GM19043 (cell line): ENCODE data around the gene MRPL32.

Source experiments
- ATAC-seq: cut with Tn5 transposase; IDR thresholded peaks from one replicate; pipeline ENCODE4 v1.9.1; 2021; ENCODE audit warnings: low read depth; ENCODE audit not compliant: unreplicated experiment

The MRPL32 gene

DNA sequence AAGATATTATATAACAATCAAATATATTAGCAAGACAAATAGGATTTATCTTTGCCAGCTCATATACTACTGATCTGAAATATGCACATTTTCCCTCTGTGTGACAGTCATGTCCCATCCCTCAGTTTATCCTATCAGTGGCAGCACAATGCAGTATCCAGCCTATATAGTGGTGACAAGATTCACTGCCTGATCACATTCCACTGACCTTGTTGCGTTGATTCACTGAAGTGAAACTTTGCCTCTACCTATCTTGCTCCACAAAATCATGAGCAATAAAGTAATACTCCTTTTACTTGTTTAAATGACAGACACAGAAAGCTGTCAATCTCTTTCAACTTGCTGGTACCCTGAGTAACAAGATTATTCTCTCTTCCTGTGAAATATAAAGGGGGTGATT lies 6.5 kb upstream of the MRPL32 start:
- ATAC-seq = no peak

- ATAC-seq = no peak
These were observed 6.0 kb upstream of the MRPL32 start for GRCh38 chr7:42926204-42926603.

DNA sequence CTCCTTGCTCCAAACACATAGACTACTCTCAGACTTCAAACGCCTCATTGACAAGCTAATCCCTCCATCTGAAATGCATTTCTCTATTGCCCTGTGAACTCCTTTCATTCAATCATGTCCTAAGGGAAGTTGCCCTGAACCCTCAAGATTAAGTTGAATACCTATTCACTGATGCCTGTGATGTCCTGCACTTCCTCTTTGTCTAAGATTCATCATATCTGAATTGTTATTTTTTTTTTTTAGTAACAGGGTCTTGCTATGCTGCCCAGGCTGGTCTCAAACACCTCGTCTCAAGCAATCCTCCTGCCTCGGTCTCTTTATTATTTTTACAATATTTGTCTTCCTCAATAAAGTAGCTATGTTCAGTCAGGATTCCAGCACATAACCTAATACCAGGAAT lies 3.4 kb upstream of the MRPL32 start:
- ATAC-seq = no peak

DNA sequence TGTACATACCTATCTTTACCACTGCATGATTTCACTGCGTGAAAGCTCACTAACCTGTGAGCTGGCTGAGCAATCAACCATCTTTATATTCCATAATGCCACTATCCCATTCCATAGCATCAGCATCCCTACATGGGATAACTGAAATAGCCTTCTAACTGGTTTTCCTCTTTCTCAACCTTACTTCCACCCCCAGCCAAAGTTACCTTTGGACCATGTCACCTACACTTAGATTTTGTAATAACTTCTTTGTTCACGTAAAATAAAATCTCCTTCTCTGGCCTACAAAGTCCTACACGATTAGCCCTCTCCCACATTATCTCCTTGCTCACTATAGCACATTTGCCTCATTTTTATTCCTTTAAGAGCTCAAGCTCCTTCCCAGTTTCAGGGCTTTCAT lies 2.7 kb upstream of the MRPL32 start:
- no peak for ATAC-seq

- no peak for ATAC-seq
These were observed 1.3 kb upstream of the MRPL32 start for GRCh38 chr7:42930889-42931288.

GRCh38 chr7:42931447-42931833 lies 736 bp upstream of the MRPL32 start:
- ATAC-seq = no peak

DNA sequence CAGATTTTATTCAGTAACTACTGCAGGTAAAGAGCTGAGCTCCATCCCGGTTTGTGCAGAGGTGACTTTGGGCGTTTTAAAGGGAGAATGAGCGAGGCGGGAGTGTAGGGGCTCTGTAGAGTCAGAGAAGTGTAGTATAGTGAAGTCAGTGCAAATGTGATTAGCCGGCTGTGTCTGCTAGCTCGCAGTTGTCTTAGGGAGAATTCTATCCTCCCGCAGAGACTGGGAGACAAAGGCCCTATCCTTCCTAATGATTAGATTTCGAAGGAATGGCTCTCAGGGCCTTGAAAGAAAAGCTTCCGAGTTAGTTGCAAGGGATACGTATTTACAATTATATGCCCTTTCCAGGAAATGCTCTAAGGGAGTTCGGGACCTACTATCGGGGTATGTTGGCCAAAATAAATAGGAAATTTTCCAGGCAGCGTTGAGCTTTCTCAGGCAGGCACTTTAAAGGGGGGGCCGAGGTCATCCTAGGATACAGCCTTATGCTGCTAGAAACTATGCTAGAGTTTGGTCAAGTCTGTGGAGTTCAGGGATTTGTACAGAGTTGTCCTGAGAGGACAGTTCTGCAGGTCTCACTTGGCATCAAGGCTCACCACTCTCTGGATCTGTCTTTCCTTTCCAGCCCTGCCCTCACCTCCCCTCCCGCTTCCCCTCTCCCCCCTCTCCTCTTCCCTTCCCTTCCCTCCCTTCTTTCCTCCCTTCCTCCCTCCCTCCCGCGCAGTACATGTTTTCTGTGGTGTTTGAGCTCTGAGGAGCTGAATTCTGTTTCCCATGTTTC lies 825 bp downstream of the MRPL32 start:
- no peak for ATAC-seq

GRCh38 chr7:42934291-42934690 lies 2.1 kb downstream of the MRPL32 start:
- ATAC-seq = no peak

DNA sequence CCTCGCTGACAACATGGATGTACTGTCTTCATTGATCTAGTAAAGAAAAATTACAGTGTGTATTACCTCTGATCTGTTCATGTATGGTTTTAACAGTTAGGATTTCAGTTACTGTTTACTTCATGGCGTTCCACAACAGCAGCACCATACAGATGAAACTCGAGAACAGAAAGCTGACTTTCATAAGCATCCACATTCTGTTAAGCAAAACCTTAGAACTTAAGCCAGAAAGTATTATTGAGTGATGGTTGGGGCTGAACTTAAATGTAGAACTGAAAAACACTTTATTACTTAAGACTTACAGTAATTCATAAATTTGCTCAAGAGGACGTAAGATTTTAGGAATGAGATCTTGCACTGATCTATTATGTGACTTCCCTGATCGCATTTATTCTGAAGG lies 3.7 kb downstream of the MRPL32 start:
- ATAC-seq = no peak

DNA sequence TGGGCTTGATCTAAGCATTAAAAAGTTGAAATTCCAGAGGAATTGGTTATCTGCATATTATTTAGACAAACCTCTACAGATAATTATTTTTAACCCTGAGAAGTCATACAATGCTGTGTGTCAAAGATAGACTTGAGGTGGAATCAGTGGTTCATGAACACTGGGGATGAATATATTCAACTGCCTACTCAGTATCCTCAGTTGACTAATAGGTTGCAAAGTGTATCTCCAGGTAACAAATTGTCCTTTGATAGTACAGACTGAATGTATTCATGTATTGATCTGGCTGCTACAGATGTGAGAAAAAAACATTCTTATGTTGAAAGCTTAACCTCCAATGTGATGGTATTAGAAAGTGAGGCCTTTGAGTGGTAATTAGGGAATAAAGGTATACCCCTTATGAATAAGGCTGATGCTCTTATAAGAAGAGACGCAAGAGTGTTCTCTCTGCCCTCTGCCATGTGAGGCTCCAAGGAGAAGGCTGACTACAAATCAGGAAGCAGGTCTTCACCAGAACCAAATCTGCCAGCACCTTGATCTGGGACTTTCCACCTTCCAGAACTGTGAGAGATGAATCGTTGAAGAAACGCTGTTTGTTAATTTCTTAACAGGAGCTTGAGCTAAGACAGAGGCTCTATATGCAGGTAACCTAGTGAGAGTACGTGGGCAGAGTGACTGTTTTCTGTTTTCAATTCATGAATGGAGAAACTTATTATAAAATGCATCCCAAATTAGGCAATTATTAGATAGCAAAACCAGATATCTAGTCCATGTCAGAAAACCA lies 7.5 kb downstream of the MRPL32 start:
- no peak for ATAC-seq

DNA sequence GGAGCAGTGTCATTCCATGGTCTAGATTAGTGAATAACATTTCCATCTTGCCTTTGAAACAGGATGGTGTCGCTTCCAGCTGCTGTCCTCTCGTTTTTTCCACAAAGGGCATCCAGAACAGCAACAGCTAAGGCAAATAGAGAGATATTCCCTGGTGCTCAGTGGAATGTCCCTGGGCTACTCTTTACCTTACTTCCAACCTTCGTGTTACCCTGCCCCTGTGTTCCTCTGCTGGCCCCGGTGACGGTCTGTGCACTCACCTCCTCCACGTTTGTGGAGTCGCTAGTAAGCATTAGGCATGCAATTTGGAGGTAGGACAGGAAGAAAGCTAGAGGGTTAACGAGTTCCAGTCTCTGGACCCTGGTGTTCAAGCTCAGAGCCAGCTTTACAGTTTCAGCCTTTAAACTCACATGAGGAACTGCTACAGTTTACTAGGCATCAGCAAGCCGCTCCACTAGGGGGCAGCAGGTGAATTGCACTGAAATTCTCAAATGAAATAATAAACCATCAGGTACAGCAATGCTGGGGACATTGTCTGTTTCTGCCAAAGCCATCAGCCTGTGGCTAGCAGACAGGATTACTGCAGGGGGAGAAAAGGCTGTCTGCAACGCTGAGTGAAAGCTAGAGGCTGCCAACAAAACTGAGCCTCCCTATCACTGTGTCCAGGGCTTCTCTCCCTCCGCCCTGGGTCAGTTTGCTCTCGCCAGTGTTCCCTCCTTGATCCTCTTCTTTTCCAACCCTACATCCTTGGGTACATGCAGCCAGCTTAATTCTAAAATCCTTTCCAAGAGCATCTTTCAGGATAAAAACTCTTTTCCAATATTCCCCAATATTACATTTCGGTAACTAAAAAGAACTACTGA lies 9.0 kb downstream of the MRPL32 start:
- ATAC-seq = peak; percentile 46

DNA sequence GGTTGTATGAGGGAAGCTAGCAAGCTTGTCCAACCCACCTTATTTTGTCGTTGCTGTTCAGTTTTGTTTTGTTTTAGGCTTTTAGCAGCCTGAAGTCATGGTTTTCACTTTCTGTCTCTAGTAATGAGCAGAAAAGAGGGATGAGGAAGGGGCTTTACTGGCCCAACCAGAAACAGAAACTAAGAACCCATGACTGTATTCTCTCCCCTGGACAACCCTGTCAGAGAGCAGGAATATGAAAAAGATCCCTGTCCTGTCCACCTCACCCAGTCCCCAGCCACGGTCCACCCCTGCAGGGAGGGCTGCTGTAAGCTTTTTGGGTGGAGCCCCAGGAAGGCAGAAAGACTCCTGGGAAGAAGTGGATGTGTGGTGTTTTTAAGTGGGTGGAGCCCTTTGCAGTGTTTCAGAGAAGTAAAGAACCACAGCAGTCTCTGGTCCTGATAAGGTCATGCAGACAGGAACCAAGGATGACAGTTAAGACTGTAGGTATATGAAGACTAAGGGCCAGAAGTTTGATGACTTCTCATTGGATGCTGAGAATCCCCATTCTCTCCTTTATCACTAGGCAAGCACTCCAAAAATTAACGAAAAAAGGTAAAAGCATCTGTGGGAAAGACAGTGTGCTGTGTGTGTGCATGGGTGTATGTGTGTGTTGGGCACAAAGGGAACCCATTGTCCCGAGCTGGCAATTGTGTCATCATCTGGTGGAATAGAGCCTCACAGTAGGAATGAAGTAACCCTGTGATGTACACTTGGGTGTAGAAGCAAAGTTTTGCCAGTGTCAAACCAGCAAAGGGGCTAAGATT lies 13.8 kb downstream of the MRPL32 start:
- peak; percentile 66 for ATAC-seq

DNA sequence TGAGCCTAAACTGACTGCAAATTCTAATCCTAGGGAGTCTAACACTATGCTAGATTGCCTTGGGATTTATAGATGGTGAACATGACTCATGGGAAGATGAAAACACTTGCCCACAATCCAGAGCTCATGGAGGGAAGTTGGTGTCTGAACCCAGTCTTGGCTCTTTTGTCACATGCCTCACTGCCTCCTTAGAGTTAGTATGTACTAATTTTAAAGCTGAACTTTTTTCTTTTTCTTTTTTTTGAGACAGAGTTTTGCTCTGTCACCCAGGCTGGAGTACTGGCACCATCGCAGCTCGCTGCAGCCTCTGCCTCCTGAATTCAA lies 14.4 kb downstream of the MRPL32 start:
- no peak for ATAC-seq

- no peak for ATAC-seq
These were observed 15.3 kb downstream of the MRPL32 start for GRCh38 chr7:42947521-42947920.

DNA sequence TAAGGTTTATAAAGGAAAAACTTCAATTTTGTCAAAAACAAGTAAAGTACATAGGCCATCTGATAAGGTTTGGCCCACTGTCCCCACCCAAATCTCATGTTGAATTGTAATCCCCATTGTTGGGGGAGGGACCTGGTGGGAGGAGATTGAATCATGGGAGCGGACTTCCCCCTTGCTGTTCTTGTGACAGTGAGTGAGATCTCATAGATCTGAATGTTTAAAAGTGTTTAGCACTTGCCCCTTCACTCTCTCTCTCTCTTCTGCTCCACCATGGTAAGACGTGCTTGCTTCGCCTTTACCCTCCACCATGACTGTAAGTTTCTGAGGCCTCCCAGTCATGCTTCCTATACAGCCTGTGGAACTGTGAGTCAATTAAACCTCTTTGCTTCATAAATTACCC lies 18.2 kb downstream of the MRPL32 start:
- ATAC-seq = no peak

DNA sequence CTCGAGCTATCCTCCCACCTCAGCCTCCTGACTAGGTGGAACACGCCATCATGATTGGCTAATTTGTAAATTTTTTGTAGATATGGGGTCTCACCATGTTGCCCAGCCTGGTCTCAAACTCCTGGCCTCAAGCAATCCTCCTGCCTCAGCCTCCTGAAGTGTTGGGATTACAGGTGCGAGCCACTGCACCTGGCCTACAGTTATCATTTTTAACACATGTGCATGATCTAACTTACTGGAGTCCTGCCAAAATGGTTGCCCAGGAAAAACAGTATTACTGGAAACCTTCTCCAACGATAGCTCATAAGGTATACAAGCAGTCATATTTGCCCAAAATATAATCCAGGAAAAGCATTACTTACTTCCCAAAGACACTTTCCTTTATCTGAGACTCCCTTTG lies 20.2 kb downstream of the MRPL32 start:
- no peak for ATAC-seq

DNA sequence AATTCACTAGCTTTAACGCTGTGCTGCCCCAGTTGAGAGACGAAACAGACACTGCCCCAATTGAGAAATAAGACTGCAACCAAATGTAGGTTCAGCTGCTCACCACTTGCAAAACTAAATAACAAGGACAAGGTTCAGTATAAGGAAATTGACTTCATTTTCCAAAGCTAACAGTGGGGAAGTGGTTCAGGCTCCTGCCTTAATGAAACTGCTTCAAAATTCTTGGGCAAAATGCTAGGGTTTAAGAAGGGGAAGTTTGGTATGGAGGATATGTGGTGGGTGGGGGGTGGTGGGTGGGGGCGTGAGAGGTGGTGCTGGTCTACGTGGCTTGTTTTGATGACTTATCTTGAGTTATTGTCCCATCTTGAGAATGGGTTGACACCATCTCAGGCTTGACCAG lies 21.8 kb downstream of the MRPL32 start:
- no peak for ATAC-seq

DNA sequence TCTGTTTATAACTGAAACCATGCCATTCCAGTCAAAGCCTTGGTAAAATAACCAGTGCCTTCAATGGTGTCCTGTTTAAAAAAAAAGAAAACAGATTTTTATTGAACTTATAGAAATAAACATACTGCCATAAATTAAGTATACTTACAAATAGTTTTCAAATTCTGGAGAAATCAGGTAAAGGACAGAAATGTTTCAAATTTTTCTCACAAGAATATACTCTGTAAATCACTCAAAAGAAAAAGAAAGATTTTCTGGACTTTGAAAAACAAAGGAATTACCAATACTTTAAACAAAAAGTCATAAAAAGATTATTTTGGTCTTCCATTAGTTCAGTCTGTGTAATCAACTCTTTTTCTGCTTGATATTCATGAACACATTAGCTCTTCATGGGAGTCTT lies 23.9 kb downstream of the MRPL32 start:
- ATAC-seq = no peak

DNA sequence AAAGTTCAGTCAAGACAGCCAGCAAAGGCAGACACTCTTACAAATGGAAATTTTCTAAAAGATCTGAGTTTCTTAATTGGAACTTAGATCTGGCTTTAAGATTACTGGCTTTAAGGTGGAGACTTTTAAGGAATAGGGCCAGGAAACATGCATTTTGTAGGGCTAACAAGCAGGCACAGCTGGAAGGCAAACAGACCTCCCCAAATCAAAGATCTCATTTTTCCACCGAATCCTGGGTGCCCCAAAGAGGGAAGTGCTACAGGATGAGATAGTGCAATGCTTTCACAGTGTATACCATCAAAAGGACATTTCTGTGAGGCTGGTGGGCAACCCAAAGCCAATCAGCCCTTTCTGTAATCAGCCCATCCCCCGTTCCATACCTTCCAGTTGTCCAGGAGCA lies 27.4 kb downstream of the MRPL32 start:
- no peak for ATAC-seq

DNA sequence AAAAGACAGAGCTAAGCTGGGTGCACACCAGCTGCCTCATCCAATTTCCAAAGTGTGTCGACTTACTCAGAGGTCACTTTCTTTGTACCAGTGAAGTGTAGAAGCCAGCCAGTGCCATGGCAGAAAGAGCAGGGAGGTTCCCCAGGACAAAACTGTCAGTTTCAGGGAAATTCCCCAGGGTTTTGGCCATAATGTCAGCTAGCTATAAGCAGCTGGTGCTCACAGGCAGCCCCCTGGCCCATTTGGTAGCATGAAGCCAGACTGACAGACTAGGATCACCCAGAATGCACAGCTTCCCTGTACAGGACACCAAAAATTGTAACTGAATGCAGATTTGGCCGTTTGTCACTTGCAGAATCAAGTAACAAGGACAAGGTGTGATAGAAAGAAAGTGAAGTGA lies 28.6 kb downstream of the MRPL32 start:
- ATAC-seq = no peak

DNA sequence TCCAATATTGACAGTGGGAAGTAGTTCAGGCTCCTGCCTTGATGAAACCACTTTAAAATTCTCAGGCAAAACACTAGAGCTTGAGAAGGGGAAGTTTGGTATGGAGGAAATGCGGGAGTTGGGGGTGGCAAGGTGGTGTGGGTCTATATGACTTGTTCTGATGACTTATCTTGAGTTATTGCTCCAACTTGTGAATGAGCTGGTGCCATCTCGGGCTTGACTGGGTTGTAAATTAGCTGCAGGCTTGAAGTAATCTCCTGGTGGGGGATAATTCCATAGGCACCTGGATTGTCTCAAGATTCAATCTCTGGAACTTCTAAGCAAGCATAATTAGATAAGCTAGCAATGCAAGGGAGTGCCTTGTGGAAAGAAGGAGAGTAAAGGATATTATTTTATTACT lies 29.0 kb downstream of the MRPL32 start:
- no peak for ATAC-seq
